ENCODE measurements around the gene RNF212.

The RNF212 gene

DNA sequence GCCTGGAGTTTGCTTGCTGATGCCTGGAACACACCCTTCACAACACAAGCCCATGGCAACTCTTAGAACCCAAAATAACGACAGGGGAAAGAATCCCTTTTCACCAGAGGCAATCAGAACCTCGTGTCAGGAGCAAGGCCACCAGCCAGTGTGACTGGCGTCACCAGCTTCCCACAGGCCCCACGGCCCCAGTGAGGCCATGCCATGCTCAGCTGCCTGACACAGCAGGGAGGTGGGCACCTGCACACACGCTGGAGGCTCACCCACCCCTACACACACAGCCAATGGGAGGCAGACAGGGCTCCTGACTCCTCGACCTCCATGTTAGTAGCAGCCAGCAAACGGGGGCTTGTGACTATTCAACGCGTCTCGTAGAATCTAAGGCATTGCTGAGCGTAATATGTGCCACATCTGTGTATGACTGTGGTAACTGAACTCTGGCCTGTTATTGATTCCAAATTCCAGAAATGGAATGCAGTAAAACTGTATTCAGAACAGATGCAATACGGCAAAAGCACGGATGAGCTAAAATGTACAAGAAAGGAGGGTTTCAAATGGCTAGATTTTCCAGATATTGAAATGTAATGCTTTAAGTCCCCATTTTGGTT is 28.5 kb downstream of the RNF212 start:
- Histone ChIP-seq H3K27ac (no peak overlapping the region), H3K4me1 (ENCODE audit: control insufficient read depth in 1 of 2, insufficient read depth in 1 of 2, low read depth in 1 of 2, low read length in 1 of 2) (no peaks in the 10 kb centered on the region), H3K27me3 (peaks cover 24% of the 10 kb centered on the region), H3K9me3 (no peaks in the 10 kb centered on the region), H3K36me3 (no peaks in the 10 kb centered on the region), H3K4me3 (ENCODE audit: low read depth in 1 of 2, low read length in 1 of 2) (no peak overlapping the region)
- TF ChIP-seq, protein P1, sequence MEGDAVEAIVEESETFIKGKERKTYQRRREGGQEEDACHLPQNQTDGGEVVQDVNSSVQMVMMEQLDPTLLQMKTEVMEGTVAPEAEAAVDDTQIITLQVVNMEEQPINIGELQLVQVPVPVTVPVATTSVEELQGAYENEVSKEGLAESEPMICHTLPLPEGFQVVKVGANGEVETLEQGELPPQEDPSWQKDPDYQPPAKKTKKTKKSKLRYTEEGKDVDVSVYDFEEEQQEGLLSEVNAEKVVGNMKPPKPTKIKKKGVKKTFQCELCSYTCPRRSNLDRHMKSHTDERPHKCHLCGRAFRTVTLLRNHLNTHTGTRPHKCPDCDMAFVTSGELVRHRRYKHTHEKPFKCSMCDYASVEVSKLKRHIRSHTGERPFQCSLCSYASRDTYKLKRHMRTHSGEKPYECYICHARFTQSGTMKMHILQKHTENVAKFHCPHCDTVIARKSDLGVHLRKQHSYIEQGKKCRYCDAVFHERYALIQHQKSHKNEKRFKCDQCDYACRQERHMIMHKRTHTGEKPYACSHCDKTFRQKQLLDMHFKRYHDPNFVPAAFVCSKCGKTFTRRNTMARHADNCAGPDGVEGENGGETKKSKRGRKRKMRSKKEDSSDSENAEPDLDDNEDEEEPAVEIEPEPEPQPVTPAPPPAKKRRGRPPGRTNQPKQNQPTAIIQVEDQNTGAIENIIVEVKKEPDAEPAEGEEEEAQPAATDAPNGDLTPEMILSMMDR (IDR thresholded peaks at IDR 0.05), result no peak

DNA sequence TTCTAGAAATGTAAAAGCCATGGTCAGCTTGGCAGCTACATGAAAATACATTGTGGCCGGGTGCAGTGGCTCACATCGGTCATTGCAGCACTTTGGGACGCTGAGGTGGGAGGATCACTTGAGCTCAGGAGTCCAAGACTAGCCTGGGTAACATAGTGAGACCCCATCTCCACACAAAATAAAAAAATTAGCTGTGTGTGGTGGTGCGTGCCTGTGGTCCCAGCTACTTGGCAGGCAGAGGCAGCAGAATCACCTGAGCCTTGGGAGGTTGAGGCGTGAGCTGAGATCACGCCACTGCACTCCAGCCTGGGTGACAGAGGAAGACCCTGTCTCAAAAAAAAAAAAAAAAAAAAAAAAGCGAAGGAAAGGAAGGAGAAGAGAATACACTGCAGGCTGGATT is 29.0 kb downstream of the RNF212 start:
- Histone ChIP-seq H3K27ac (no peak overlapping the region), H3K36me3 (no peaks in the 10 kb centered on the region), H3K4me3 (ENCODE audit: low read depth in 1 of 2, low read length in 1 of 2) (no peak overlapping the region), H3K9me3 (no peaks in the 10 kb centered on the region), H3K27me3 (peaks cover 24% of the 10 kb centered on the region), H3K4me1 (ENCODE audit: control insufficient read depth in 1 of 2, insufficient read depth in 1 of 2, low read depth in 1 of 2, low read length in 1 of 2) (no peaks in the 10 kb centered on the region)
- TF ChIP-seq, protein P1 (IDR thresholded peaks at IDR 0.05), result no peak

DNA sequence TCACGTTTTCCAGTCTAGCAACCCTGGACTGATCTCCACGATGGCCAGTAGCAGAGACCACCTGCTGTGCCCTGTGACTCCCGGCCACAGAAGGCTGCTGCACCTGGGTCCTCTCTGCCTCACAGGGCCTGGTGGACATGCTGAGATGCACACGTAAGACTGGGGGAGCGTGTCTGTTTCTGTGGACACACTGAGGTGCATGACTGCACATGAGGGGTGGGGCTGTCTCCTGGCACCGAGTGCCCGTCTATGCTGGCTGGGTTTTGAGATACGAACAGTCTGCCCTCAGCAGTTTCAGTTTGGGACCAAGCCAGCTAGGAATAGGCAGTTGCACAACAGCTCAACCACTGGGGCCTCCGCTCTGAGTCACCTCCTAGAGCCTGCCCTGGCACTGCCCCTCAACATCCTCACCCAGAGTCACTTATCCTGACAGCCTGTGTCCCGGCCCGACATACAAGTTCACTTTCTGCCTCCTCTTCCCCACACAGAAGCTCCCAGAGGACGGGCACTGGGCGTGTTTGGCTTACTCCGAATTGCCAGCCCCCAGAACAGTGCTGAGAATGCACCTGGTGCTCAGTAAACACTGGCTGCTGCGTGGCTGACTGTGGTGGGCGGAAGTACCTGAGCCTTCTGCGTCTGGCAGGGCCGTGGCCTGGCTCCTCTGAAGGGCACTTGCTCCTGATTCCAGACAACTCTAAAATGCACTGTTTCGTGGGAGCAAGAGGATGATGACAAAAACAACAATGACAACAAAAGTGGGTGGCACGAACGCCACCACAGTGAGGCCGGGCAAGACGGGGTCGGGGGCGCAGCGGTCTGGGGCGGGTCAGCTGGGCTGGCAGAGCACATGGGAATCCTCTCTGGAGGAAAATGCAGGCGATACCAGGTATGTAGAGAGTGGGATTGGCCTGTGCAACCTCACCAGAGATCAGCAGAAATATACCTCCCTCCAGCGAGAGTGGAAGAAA is 30.9 kb downstream of the RNF212 start:
- H3K4me3 ChIP-seq (ENCODE audit: low read depth in 1 of 2, low read length in 1 of 2), result no peak overlapping the region
- TF ChIP-seq, protein P1 (IDR thresholded peaks at IDR 0.05), result no peak
- H3K4me1 ChIP-seq (ENCODE audit: control insufficient read depth in 1 of 2, insufficient read depth in 1 of 2, low read depth in 1 of 2, low read length in 1 of 2), result no peaks in the 10 kb centered on the region
- peaks cover 24% of the 10 kb centered on the region for H3K27me3 ChIP-seq
- no peaks in the 10 kb centered on the region for H3K36me3 ChIP-seq
- no peak overlapping the region for H3K27ac ChIP-seq
- H3K9me3 ChIP-seq, result no peaks in the 10 kb centered on the region

DNA sequence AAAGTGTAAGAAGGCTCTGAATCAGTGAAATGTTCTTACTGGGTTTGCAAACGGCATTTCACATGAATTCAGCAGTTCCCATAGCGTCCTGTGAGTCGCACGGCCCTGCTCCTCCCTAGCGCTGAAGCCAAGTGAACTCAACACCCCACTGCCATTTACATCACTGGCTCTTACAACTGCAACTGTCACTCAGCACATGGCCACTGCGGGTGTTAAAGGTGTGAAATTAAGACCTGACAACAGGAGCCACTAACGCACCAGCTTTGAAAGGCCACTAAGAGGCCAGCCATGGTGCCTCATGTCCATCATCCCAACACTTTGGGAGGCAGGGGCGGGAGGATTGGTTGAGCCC is 31.7 kb downstream of the RNF212 start:
- Histone ChIP-seq H3K4me3 (ENCODE audit: low read depth in 1 of 2, low read length in 1 of 2) (no peak overlapping the region), H3K9me3 (no peaks in the 10 kb centered on the region), H3K27me3 (peaks cover 24% of the 10 kb centered on the region), H3K27ac (no peak overlapping the region), H3K4me1 (ENCODE audit: control insufficient read depth in 1 of 2, insufficient read depth in 1 of 2, low read depth in 1 of 2, low read length in 1 of 2) (no peaks in the 10 kb centered on the region), H3K36me3 (no peaks in the 10 kb centered on the region)
- TF ChIP-seq, protein P1 (IDR thresholded peaks at IDR 0.05), result no peak

DNA sequence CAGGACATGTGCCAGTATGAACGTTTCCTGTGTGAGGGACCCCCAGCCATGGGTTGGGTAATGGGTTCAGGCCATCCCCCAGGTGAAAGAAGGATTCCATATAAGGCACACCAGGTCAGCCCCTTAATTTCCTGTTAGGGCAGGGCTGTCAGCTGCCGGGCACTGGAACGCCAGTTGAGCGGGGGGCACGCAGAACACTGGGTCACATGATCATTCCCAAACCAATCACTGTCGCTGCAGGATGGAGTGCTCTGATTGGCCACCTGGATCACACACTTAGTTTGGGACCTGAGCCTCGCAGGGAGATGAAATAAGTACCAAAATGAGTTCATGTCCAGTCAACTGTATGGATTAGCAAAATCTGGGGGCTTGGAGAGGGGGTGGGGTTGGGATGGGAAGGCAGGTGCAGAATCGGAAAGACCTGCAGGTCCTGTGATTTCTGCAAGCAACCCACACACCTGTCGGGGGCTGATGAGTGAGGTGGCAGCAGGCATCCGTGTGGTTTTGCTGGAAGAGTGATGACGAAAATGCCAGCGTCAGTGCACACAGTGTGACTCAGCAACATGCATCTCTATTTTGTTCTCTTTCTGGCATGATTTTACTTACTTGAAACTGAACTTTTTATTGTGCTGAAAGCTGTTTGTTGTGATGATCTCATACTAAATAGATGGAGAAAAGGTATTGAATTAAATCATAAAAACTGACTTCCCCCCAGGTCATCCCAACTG is 32.2 kb downstream of the RNF212 start:
- H3K9me3 ChIP-seq, result no peaks in the 10 kb centered on the region
- H3K4me3 ChIP-seq (ENCODE audit: low read depth in 1 of 2, low read length in 1 of 2), result no peak overlapping the region
- TF ChIP-seq, protein P1 (IDR thresholded peaks at IDR 0.05), result no peak
- H3K27ac ChIP-seq, result no peak overlapping the region
- H3K4me1 ChIP-seq (ENCODE audit: control insufficient read depth in 1 of 2, insufficient read depth in 1 of 2, low read depth in 1 of 2, low read length in 1 of 2), result no peaks in the 10 kb centered on the region
- H3K36me3 ChIP-seq, result no peaks in the 10 kb centered on the region
- H3K27me3 ChIP-seq, result peaks cover 24% of the 10 kb centered on the region

Data from neutrophil (primary cell).